Hematopoietic multipotent progenitor cell treated with erythropoietin and hydrocortisone succinate and interleukin-3 and kit ligand, for 8 days (in vitro differentiated cells): ENCODE results near the gene IYD.
A peak's percentile ranks its signal among the peaks of the same experiment; 100 is the strongest.
"Not testable (repeated sequence)": the region's sequence is repeated elsewhere in the genome, so short reads cannot be mapped to it uniquely, and the experiment has no call there.

Source experiments
- DNase-seq: peaks from one replicate; pipeline ENCODE4 v3.0.0-alpha.2; 2015

Gene IYD

GRCh38 chr6:150352321-150353296, 16.2 kb upstream of the IYD start:
- DNase-seq, result no peak

GRCh38 chr6:150353445-150353844, 15.4 kb upstream of the IYD start:
- no peak for DNase-seq

GRCh38 chr6:150354754-150355571, 13.8 kb upstream of the IYD start:
- DNase-seq, result no peak

- no peak for DNase-seq
Observed at GRCh38 chr6:150355932-150356331, 12.9 kb upstream of the IYD start.

GRCh38 chr6:150361876-150362275, 6.9 kb upstream of the IYD start:
- no peak for DNase-seq

GRCh38 chr6:150363733-150364132, 5.1 kb upstream of the IYD start:
- DNase-seq, result peak; percentile 32

- DNase-seq, result no peak
Observed at GRCh38 chr6:150366118-150366778, 2.6 kb upstream of the IYD start.

- no peak for DNase-seq
Observed at GRCh38 chr6:150369408-150369807, 596 bp downstream of the IYD start.

GRCh38 chr6:150370112-150370511, 1.3 kb downstream of the IYD start:
- no peak for DNase-seq

GRCh38 chr6:150371356-150371755, 2.5 kb downstream of the IYD start:
- no peak for DNase-seq

- DNase-seq, result no peak
Observed at GRCh38 chr6:150372051-150372450, 3.2 kb downstream of the IYD start.

- no peak for DNase-seq
Observed at GRCh38 chr6:150373260-150373701, 4.5 kb downstream of the IYD start.

- not testable (repeated sequence) for DNase-seq
Observed at GRCh38 chr6:150374346-150374745, 5.5 kb downstream of the IYD start.

GRCh38 chr6:150377211-150377781, 8.5 kb downstream of the IYD start:
- DNase-seq, result no peak

GRCh38 chr6:150380256-150380655, 11.4 kb downstream of the IYD start:
- no peak for DNase-seq

GRCh38 chr6:150382171-150382570, 13.4 kb downstream of the IYD start:
- no peak for DNase-seq

GRCh38 chr6:150391414-150391813, 22.6 kb downstream of the IYD start:
- no peak for DNase-seq

- no peak for DNase-seq
Observed at GRCh38 chr6:150391890-150392289, 23.1 kb downstream of the IYD start.

GRCh38 chr6:150392452-150393220, 23.8 kb downstream of the IYD start:
- DNase-seq, result no peak

GRCh38 chr6:150394053-150394898, 25.5 kb downstream of the IYD start:
- no peak for DNase-seq

GRCh38 chr6:150394899-150395295, 26.1 kb downstream of the IYD start:
- DNase-seq, result no peak
